IMR-90 (cell line): ENCODE results near the gene LSM2.
"Not testable (repeated sequence)": the region's sequence is repeated elsewhere in the genome, so short reads cannot be mapped to it uniquely, and the experiment has no call there.

ENCODE experiments used
- CEBPB ChIP-seq: IDR thresholded peaks from 2 replicates; pipeline ENCODE4 v1.6.1; 2012; ENCODE audit warnings: low read depth, low read length, improper control_type of control experiment
- CTCF ChIP-seq: conservative IDR thresholded peaks from 2 replicates; pipeline ENCODE4 v1.5.1; 2012; ENCODE audit warnings: mild to moderate bottlenecking, low read depth, low read length, improper control_type of control experiment
- MAZ ChIP-seq: IDR thresholded peaks from 2 replicates; pipeline ENCODE4 v1.6.1; 2012; ENCODE audit warnings: low read depth, mild to moderate bottlenecking, low read length, improper control_type of control experiment, moderate library complexity, borderline replicate concordance
- MXI1 ChIP-seq: IDR thresholded peaks from 2 replicates; pipeline ENCODE4 v1.6.1; 2012; ENCODE audit warnings: low read depth, mild to moderate bottlenecking, low read length, moderate library complexity, borderline replicate concordance
- POLR2A ChIP-seq: IDR thresholded peaks from 2 replicates; pipeline ENCODE4 v1.6.1; 2012; ENCODE audit warnings: mild to moderate bottlenecking, low read depth, low read length
- RAD21 ChIP-seq: IDR thresholded peaks from 2 replicates; pipeline ENCODE4 v1.6.1; 2012; ENCODE audit warnings: low read length, improper control_type of control experiment
- RCOR1 ChIP-seq: IDR thresholded peaks from 2 replicates; pipeline ENCODE4 v1.6.1; 2012; ENCODE audit warnings: mild to moderate bottlenecking, low read length, improper control_type of control experiment; ENCODE audit not compliant: insufficient replicate concordance
- SMC3 ChIP-seq: fragments of 150-350 bp; IDR thresholded peaks from 2 replicates; pipeline ENCODE4 v1.6.1; 2016; ENCODE audit warnings: low read depth, mild to moderate bottlenecking, antibody characterized with exemption, low read length, moderate library complexity
- USF2 ChIP-seq: fragments of 150-350 bp; IDR thresholded peaks from 2 replicates; pipeline ENCODE4 v1.6.1; 2017; ENCODE audit warnings: mild to moderate bottlenecking, antibody characterized with exemption, low read length, low read depth

GRCh38 chr6:31851980-31852718, 45.4 kb upstream of the LSM2 start:
- not testable (repeated sequence) for TF ChIP-seq USF2, CTCF, POLR2A, MXI1, MAZ, RAD21, SMC3, RCOR1, CEBPB
